HG03064 (cell line): Measurements from ENCODE around the gene YBEY.
A peak's percentile ranks its signal among the peaks of the same experiment; 100 is the strongest.

ENCODE experiments used
- ATAC-seq: cut with Tn5 transposase; IDR thresholded peaks from one replicate; pipeline ENCODE4 v1.9.1; 2021; ENCODE audit warnings: low read depth; ENCODE audit not compliant: unreplicated experiment

Gene YBEY

DNA sequence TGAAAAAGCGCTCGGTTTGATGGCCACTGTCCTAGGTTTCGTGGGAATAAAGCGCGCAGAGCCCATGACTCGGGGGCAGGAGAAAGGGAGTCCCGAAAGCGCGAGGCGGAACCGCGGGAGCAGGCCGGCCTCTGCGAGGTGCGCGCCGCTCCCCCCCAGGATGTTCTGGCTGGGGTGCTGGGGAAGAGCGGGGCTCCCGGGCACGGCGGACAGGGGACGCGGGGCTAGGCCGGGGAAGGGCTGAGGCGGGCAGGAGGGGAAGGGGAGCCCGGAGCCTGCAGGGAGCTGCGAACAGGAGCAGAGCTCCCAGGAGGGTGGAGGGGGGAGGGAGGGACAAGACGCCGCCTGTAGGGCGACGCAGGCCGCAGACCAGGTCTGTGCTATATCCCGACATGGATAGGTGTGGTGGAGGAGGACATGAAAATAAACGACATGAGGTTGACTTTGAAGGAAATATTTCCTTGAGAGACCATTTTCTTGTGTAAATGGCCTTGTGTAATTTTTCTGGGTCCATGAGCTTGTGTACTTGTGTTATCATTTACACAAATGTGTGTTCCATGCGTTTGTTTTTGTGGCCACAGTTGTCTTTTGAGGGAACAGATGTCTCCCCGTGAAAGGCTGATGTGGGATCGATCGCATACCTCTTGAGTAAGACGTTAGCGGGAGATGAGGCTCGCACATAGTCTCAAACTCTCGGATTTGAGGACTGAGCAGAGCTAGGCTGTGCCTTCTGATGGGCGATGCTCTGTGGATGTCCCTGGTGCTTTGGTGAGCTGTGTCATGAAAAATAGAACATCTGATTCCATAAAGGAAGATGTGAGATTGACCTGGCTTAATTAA is 39.2 kb downstream of the YBEY start:
- peak; percentile 10 for ATAC-seq

DNA sequence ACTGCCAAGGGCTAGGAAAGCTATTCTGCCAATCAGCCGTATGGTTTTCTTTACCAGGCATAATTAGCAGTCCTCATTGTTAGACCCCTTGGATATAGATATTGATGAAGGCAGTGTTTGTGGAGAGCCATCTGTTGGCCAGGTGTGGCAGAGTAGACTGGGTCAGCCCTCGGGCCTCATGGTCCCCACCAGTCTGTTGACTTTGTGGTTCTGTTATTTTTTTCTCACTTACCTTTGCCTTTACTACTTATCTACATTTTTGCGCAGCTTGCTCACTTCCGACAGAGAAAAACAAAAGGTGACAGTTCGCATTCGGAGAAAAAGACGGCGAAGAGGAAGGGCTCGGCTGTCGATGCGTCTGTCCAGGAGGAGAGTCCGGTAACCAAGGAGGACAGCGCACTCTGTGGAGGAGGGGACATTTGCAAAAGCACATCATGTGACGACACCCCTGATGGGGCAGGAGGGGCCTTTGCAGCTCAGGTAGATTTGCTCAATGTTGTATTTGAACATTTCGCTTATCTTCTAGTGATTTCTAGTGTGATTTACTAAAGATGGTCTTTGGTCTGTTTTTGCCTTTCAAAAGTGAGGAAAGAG is 40.1 kb downstream of the YBEY start:
- ATAC-seq = no peak

DNA sequence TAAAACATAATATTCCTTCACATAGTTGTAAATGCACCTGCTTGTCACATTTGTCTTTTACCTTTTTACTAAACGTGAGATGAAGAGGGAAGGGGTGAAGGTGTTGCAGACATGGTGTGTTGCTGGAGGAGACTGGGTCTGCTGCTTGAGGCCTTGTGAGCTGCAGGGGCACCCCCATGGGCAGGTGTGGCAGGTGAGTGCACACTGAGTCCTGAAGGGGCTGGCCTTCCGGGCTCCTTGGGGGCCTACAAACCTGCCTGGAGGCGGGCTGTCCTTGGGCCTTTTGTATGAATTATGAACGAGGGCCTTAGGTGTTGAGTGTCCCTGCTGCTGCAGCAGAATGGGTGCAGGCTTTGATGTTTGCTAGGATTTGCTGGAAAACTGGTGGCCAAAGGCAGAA is 41.6 kb downstream of the YBEY start:
- no peak for ATAC-seq

DNA sequence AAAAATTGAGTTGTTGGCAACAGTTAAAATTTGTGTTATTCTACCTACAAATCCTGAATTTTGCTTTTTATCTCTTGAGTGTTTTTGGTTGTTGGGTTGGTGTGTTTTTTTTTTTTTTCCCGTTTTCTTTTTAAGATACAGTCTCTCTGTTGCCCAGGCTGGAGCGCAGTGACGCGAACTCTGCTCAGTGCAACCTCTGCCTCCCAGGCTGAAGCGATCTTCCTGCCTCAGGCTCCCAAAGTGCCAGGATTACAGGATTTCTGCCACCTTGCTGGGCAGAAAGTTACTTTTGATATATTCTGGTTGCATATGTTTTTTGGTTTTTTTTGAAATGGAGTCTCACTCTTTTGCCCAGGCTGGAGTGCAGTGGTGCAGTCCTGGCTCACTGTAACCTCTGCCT is 42.0 kb downstream of the YBEY start:
- ATAC-seq = no peak

DNA sequence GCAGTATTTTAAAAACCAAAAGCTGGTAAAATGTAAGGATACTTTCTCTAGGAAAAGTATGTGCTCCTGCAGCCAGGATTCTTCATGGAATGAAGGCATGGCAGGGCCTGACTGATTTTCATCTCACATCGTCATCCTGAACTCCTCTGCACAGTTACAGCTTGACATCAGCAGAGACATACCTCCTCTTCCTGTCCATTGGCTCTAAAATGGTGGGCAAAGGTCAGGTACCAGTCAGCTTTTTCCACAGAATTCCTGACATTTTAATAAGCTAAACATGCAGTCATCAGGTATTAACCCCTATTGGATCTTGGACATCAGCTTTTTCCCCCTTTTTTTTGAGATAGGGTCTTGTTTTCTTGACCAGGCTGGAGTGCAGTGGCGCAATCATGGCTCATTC is 43.7 kb downstream of the YBEY start:
- no peak for ATAC-seq

DNA sequence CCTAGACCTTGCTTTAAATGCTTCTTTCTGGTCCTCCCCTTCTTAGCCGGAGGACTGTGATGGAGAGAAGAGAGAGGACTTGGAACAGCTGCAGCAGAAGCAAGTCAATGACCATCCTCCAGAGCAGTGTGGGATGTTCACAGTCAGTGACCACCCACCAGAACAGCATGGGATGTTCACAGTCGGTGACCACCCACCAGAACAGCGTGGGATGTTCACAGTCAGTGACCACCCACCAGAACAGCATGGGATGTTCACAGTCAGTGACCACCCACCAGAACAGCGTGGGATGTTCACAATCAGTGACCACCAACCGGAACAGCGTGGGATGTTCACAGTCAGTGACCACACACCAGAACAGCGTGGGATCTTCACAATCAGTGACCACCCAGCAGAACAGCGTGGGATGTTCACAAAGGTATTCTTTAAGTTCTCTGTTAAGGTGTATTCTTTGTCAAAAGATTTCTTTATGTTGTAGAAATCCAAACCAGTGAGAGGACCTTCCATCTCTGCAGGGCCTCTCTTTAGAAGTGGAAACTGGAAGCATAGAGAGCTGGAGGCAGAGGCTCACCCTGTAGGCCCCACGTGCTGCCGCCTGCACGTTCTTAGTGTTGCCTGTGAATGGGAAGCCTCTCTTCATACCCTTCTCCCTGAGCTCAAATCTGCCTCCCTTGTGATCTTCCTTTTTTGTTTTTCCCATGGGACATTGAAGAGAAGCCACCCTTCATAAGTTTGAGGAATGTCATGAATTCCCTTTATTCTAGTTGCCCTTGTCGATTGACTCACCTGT is 48.4 kb downstream of the YBEY start:
- ATAC-seq = no peak

DNA sequence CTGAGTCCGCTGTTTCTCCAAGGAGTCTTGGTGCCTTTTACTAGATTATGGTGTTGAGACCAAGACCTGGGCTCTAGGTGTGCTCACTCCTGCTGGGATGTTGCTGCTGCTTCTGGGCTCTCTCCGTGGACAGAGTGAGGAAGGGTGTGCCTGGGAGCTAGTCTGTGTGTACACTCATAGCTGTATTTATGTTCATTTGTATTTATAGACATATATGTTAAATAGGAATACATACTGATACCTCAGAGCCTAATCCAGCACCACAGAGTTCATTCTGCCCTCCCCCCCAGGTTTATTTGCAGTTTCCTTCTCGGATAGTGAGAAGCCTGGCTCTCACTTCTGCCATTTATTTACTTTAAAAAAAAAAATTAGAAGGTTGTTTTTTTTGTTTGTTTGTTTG is 50.5 kb downstream of the YBEY start:
- ATAC-seq = no peak

DNA sequence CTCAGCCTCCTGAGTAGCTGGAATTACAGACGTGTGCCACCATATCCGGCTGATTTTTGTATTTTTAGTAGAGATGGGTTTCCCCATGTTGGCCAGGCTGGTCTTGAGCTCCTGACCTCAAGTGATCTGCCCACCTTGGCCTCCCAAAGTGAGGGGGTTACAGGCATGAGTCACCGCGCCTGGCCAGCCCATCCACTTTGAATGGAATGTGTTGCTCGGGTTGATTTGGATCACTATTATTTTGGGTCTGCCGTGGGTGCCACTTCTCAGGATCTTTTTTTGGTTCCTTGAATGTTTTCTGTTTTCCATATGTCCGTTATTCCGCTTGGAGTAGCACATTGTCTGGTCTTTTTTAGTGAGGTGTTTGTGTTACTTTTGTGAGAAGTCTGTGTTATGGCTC is 54.9 kb downstream of the YBEY start:
- no peak for ATAC-seq

DNA sequence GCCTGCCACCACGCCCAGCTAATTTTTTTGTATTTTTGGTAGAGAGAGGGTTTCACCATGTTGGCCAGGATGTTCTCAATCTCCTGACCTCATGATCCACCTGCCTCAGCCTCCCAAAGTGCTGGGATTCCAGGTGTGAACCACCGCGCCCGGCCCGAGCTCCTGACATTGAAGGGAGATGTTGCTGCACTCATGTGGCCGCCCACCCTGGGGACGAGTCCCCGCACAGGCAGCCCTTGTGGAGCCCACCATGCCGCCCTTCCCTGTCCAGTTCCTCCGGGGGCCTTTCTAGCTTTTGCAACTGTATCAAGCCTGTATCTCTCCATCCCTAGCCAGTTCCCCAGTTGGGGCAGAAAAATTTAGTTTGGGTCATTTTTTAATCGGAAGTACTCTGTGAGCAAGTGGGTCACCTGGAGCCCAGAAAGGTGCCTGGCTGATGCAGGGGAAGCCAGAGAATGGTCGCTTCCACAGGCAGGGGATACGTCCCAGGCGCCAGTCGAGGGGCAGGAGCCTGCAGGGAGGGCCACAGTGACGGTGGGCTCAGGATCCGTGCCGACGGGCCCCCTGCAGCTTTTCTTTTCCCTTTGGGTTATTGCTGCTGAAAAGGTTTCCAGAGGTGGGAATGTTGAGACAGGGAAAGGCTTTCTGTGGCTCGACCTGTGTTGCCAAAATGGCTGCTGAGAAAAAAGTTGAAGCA is 58.2 kb downstream of the YBEY start:
- no peak for ATAC-seq

DNA sequence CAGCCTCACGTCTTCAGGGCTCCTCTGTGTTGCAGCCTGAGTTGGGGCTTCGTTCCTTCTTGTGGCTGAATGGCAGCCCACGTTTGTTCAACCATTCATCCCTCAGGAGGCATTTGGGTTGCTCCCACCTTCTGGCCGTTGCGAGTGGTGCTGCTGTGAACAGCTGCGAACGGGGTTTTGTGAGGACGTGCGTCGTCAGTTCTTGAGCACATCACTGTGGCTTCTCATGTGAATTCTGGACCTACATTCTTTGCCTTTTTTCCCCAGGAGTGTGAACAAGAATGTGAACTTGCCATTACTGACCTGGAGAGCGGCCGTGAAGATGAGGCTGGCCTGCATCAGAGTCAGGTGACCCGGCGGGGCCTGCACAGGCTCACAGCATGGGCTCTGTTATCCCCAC is 59.7 kb downstream of the YBEY start:
- ATAC-seq = no peak

DNA sequence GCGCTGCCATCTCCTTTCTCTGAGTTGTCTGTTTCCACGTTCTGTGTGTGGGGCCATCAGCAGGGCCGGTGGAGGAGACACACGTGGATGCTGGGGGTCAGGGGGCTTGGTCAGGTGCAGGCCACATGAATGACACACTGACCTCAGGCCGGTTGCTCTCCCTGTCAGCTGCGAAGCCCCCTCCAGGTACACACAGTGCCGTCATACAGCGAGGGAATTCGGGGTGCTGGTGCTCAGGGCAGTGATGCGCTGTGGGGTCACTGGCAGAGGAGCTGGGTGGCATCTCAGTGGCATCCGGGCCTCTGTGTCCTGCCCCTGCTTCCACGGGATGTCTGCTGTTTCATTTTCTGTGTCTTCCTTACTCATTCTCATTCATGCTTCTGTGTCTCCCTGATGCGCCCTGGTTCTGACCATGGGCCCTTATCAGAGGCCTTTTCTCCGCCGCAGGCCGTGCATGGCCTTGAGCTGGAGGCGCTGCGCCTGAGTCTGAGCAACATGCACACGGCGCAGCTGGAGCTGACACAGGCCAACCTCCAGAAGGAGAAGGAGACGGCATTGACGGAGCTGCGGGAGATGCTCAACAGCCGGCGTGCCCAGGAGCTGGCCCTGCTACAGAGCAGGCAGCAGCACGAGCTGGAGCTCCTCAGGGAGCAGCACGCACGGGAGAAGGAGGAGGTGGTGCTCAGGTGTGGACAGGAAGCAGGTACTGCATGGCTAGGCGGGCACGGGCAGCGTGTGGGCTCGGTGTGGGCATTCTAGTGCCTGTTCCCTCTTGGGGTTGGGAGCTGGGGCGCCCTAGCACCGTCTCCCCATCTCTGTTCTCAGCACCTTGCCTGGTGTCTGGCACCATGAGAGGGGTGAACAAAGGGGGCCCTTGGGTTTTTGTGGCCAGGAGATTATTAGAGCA is 60.4 kb downstream of the YBEY start:
- no peak for ATAC-seq

DNA sequence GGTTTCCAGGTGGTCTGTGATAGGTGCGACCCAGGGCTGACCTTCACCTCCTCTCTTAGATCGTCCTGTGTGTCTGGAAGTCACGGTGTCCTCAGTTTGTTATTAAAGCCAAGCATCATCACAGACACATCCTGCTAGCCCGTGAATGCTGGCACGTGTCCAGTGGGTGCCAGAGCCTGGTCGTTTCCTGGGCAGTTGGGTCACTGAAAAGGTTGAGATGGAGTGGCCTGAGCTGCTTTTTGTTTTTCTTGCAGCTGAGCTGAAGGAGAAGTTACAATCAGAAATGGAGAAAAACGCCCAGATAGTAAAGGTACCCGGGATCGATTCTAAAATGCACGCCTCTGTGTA is 61.0 kb downstream of the YBEY start:
- ATAC-seq = no peak
